Skeletal muscle tissue (tissue), 4 donors: Measurements from ENCODE around the gene SIGLEC7. TPM values are rescaled to one million over a fixed set of nuclear protein-coding genes. Genes with fewer than 3 reads are reported as not detected.

Experiments used
- H3K27ac ChIP-seq: one replicate; pipeline ENCODE4 v1.7.0; 2013; ENCODE audit warnings: mild to moderate bottlenecking, low read depth, low read length, inconsistent platforms
- H3K27me3 ChIP-seq, 3 donors: one replicate each; pipeline ENCODE4 v1.7.0; 2013; ENCODE audit warnings: low read length in 3 of 3; ENCODE audit not compliant: control insufficient read depth in 3 of 3, insufficient read depth in 3 of 3
- H3K36me3 ChIP-seq, 3 donors: one replicate each; pipeline ENCODE4 v1.7.0; 2013; ENCODE audit warnings: low read length in 3 of 3; ENCODE audit not compliant: control insufficient read depth in 3 of 3, insufficient read depth in 3 of 3
- H3K4me1 ChIP-seq, 3 donors: one replicate each; pipeline ENCODE4 v1.7.0; 2013; ENCODE audit warnings: low read length in 3 of 3, mild to moderate bottlenecking in 3 of 3; ENCODE audit not compliant: control insufficient read depth in 3 of 3, insufficient read depth in 3 of 3
- H3K4me3 ChIP-seq, 3 donors: one replicate each; pipeline ENCODE4 v1.7.0; 2013; ENCODE audit warnings: low read length in 3 of 3
- H3K9ac ChIP-seq, 3 donors: one replicate each; pipeline ENCODE4 v1.7.0; 2013; ENCODE audit warnings: low read length in 3 of 3, mild to moderate bottlenecking in 3 of 3, moderate library complexity in 2 of 3, low read depth in 1 of 3
- H3K9me3 ChIP-seq, 3 donors: one replicate each; pipeline ENCODE4 v1.7.0; 2013; ENCODE audit warnings: low read length in 3 of 3; ENCODE audit not compliant: control insufficient read depth in 3 of 3
- total RNA-seq: library from RNA; depleted of rRNA; stranded (reverse); fragments of >200 nt; gene quantifications from one replicate; pipeline ENCODE4 v1.2.3, GENCODE V29; 2014
- donor health status: Osteomylitis.

SIGLEC7 gene
- total RNA-seq, 1 donor from 2014 or later, result 0.52 TPM

DNA sequence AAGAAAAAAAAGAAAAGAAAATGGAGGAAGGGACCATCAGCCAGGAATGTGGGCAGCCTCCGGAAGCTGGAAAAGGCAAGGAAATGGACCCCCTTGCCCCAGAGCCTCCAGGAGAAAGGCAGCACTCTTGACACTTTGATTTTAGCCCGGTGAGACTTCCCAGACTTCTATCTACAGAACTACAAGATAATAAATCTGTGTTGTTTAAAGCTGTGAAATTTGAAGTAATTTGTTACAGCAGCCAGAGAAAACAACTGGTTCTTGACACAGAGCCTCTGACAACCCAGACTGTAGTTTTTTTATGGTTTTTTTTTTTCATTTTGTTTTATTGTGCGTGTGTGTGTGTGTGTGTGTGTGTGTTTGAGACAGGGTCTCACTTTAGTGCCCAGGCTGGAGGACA, 41.5 kb upstream of the SIGLEC7 start:
- Histone ChIP-seq H3K27me3 (no peaks in the 10 kb centered on the region), H3K9me3 (no peaks in the 10 kb centered on the region), H3K36me3 (peaks cover 9 to 19% (median 16%) of the 10 kb centered on the region in 3 donors), H3K4me3 (no peak overlapping the region), H3K4me1 (peaks cover 3 to 10% (median 3%) of the 10 kb centered on the region in 3 donors), H3K27ac (no peak overlapping the region), H3K9ac (no peak overlapping the region)

DNA sequence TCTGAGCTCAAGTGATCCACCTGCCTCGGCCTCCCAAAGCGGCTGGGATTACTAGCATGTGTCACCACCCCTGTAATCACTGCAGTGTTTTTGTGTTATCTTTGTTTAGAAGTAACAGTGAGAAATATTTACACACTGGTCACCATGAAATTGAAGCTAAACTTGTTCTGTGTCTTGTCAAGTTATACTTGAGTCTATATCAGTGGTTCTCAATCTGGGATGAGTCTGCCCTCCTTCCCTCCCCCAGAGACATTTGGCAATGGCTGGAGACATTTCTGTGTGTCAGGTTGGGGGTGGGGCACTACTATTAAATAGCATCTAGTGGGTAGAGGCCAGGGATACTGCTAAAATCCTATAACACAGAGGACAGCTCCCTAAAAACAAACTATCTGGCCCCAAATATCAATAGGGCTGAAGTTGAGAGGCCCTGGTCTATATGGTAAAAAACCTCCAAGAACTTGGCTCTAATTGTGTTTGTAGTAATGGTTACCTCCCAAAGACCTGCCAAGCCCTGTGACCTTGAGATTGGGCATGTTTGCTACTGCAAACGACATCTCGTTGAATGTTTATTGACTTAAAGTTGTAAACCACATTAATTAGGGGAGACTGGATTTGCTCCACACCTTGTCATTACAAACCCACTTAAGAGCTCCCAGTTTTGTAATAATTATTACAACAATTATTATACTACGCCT, 40.8 kb upstream of the SIGLEC7 start:
- peak overlapping the region in 1 of 3 donors; percentile 25 for H3K9ac ChIP-seq
- H3K36me3 ChIP-seq, result peaks cover 9 to 19% (median 17%) of the 10 kb centered on the region in 3 donors
- H3K27ac ChIP-seq, result no peak overlapping the region

DNA sequence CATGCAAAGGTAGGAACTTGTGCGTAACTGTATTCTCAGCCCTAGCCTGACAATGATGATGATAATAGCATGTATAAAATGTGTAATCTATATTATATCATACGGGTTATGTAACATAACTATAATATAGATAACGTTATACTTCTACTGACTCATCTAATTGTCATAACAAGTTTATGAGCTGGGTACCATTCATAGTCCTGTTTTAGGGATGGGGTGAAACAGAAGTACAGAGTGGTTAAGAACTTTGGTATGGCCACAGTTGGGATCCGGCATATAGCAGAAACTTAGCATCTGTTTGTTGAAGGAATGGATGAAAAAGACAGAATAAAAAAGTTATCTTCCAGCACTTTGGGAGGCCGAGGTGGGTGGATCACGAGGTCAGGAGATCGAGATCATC, 39.1 kb upstream of the SIGLEC7 start:
- Histone ChIP-seq H3K9me3 (no peaks in the 10 kb centered on the region), H3K9ac (no peak overlapping the region), H3K4me1 (peaks cover 12 to 23% (median 14%) of the 10 kb centered on the region in 3 donors), H3K27ac (no peak overlapping the region), H3K36me3 (peaks cover 9 to 19% (median 17%) of the 10 kb centered on the region in 3 donors), H3K27me3 (no peaks in the 10 kb centered on the region), H3K4me3 (no peak overlapping the region)

More for the DNA sequence above, 40.8 kb upstream of the SIGLEC7 start:
- peaks cover 3 to 10% (median 3%) of the 10 kb centered on the region in 3 donors for H3K4me1 ChIP-seq
- no peaks in the 10 kb centered on the region for H3K9me3 ChIP-seq
- no peaks in the 10 kb centered on the region for H3K27me3 ChIP-seq
- H3K4me3 ChIP-seq, result no peak overlapping the region

DNA sequence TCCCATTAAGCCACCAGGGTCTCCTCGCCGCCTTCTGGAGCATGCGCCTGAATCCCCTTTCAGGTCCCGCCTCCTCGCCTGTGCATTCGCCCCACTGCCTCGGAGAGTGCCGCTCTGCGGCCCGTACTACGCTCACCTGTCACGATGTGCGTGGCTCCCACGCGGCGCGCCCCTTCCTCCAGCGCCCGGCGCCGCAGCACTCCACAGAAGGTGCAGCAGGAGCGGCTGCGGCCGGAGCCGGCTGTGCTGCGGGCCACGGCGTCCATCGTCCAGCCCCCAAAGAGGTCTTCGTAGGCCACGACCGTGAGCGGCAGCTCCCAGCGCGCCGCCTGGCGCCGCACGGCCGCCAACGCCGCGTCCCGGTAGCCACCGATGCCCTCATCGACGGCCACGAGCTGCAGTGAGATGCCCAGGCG, 38.2 kb upstream of the SIGLEC7 start:
- Histone ChIP-seq H3K4me1 (peaks cover 16 to 30% (median 17%) of the 10 kb centered on the region in 3 donors), H3K4me3 (no peak overlapping the region), H3K9ac (no peak overlapping the region), H3K27ac (no peak overlapping the region), H3K27me3 (no peaks in the 10 kb centered on the region), H3K9me3 (no peaks in the 10 kb centered on the region), H3K36me3 (peaks cover 9 to 19% (median 17%) of the 10 kb centered on the region in 3 donors)

DNA sequence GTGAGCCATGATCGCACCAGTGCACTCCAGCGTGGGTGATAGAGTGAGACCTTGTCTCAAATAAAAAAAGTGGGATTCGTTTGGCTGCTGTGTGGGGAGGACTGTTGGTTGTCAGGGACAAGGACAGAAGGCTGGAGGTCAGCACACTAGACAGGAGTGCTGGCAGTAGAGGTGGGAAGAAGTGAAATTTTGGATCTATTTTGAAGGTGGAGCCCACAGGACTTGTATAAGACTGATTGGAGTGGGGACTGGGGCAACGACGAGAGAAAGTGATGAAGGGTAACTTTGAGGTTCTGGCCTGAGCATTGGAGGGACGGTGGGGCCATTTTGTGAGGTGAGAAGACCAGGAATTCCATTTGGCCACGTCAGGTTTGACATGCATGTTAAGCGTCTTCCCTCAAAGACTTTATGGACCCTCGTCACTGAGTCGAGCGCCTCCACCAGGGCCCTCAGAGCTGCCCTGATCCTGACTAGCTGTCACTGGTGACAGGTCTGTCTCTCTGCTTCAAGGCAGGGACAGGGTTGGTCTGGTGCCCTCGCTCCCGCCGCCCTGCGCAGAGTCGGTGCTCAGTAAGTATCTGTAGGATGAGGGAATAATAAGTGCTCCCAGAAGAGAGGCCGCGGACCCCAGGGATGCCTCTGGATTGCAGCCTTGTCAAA, 34.6 kb upstream of the SIGLEC7 start:
- Histone ChIP-seq H3K9ac (peak overlapping the region; percentile 84 to 91 (median 85)), H3K27ac (no peak overlapping the region), H3K36me3 (peaks cover 9 to 11% (median 9%) of the 10 kb centered on the region in 3 donors), H3K4me1 (peaks cover 14 to 26% (median 15%) of the 10 kb centered on the region in 3 donors), H3K9me3 (no peaks in the 10 kb centered on the region), H3K27me3 (peaks cover 2 to 4% (median 2%) of the 10 kb centered on the region in 3 donors), H3K4me3 (peak overlapping the region; percentile 88 to 98 (median 93))

DNA sequence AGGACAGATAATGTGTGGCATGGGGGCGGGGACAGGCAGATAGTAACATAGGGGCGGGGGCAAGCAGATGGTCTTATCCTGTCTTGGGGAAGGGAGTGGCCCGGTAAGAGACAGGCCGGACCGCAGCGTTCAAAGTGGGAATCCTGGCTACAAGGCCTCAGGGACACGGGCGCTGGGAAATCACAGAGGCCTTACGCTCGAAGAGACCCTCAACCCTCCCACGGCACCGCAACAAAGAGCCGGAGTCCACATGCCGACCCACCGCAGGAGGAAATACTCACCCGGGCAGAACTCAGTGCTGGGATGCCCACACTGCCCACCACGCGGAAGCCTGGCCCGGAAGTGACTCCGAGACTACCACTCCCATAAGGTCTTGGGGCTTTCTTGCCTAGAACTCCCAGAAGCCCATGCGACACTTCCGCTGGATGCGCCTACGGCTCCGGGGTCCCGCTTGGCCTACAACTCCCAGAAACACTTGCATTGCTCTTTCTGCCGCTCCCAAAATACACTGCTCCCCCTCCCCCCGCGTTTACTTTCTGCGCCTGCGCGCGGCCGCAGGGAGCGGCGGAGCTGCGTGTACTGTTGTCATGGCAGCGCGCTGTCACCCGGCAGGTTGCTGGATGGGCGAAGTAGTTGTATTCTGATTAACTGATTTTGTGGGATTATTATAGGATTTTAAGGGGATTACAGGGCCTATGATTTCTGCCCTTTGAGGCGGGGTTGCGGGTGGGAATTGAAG, 33.9 kb upstream of the SIGLEC7 start, which contains the start of gene CTU1:
TSS of gene CTU1 (minus strand) at position 344 of the 739 bp plus-strand sequence. CDS start 3,840 bp downstream, outside the sequence.
- H3K4me1 ChIP-seq, result peaks cover 14 to 26% (median 15%) of the 10 kb centered on the region in 3 donors
- peaks cover 6 to 9% (median 6%) of the 10 kb centered on the region in 3 donors for H3K36me3 ChIP-seq
- H3K27ac ChIP-seq, result peak within 1 kb of the TSS; percentile 42
- peak within 1 kb of the TSS; percentile 88 to 98 (median 93) for H3K4me3 ChIP-seq
- no peaks in the 10 kb centered on the region for H3K9me3 ChIP-seq
- H3K27me3 ChIP-seq, result peaks cover 3 to 4% (median 3%) of the 10 kb centered on the region in 3 donors
- H3K9ac ChIP-seq, result peak within 1 kb of the TSS; percentile 84 to 91 (median 85)

DNA sequence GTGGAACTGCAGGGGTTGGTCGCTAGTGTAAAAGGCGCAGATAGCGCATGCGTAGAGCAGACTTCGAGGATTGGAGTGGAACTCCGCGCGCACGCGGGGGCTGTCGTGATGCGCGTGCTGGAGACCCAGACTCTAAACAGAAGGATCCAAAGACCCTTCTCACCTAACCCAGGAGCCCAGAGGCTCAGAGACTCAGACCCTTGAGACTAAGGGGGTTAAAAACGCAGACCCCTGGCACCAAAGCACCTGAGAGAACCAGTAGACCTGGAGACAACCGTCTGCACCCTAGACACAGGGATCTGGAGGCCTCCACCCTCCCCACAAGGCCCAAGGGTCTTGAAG, 33.3 kb upstream of the SIGLEC7 start:
- Histone ChIP-seq H3K4me1 (peaks cover 14 to 26% (median 15%) of the 10 kb centered on the region in 3 donors), H3K9ac (peak overlapping the region; percentile 42 to 77 (median 70)), H3K9me3 (no peaks in the 10 kb centered on the region), H3K27me3 (peaks cover 3 to 5% (median 4%) of the 10 kb centered on the region in 3 donors), H3K4me3 (peak overlapping the region; percentile 88 to 98 (median 93)), H3K27ac (peak overlapping the region; percentile 42), H3K36me3 (peaks cover 3 to 6% (median 5%) of the 10 kb centered on the region in 3 donors)

DNA sequence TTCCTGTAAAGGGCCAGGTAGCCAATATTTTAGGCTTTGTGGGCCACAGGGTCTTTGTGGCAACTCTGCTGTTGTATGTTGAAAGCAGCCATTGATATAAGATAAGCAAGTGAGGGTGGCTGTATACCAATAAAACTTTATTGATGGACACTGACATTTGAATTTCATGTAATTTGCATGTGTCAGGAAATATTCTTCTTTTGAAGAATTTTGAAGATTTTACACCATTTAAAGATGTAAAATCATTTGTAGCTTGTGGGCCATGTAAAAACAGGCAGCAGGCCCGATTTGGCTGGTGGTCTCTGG, 31.5 kb upstream of the SIGLEC7 start:
- peaks cover 14 to 21% (median 15%) of the 10 kb centered on the region in 3 donors for H3K4me1 ChIP-seq

DNA sequence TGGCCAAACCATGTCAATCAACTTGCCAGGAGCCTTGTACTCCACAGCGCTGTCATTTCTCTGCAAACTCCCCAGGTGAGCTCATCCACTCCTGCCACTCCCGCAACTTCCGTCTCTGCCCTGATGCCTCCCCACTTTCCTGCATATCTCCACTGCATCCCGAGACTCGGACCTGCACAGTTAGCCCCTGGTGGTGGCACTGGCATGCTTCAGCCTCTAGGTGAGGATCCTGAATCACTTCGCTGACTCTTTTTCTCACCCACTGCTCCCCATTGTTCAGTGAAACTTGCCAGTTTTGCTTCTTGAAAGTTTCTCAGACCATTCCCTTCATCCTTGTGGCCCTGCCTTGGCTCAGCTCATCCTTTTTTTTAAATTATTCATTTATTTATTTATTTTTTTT, 30.5 kb upstream of the SIGLEC7 start:
- Histone ChIP-seq H3K27me3 (peaks cover 9 to 12% (median 9%) of the 10 kb centered on the region in 3 donors), H3K36me3 (no peaks in the 10 kb centered on the region), H3K9me3 (no peaks in the 10 kb centered on the region), H3K27ac (no peak overlapping the region), H3K4me3 (no peak overlapping the region), H3K4me1 (peaks cover 14 to 21% (median 15%) of the 10 kb centered on the region in 3 donors), H3K9ac (no peak overlapping the region)

More for the DNA sequence above, 31.5 kb upstream of the SIGLEC7 start:
- Histone ChIP-seq H3K36me3 (peaks cover 0 to 1% (median 0%) of the 10 kb centered on the region in 3 donors), H3K27me3 (peaks cover 8 to 9% (median 9%) of the 10 kb centered on the region in 3 donors), H3K4me3 (no peak overlapping the region), H3K9ac (no peak overlapping the region), H3K9me3 (no peaks in the 10 kb centered on the region), H3K27ac (no peak overlapping the region)
